ENCODE measurements around the gene EXOSC1. TPM values are rescaled to one million over a fixed set of nuclear protein-coding genes. Genes with fewer than 3 reads are reported as not detected.

Gene EXOSC1
- total and polyA plus RNA-seq, 2 of the 13 experiments (the other 11 are each of a cell fraction or from before 2014, with no cell fraction given) = 36.3 to 39.9 TPM

- TF ChIP-seq DR1 (CRISPR knock-in tag; IDR thresholded peaks at IDR 0.05) (no peak), ZNF343 (CRISPR knock-in tag; IDR thresholded peaks at IDR 0.05) (no peak), FOXC1 (CRISPR knock-in tag; IDR thresholded peaks at IDR 0.05; ENCODE audit: borderline replicate concordance) (no peak), ZC3H4 (CRISPR knock-in tag; IDR thresholded peaks at IDR 0.05; ENCODE audit: borderline replicate concordance) (no peak), ARNTL (CRISPR knock-in tag; IDR thresholded peaks at IDR 0.05) (no peak), ZNF292 (CRISPR knock-in tag; IDR thresholded peaks at IDR 0.05; ENCODE audit: borderline replicate concordance, low read depth) (0 out of 2 replicates have a peak, but pooled peaks have one; percentile 9), ZNF546 (CRISPR knock-in tag; conservative IDR thresholded peaks at IDR 0.05) (no peak), TCF12 (IDR thresholded peaks at IDR 0.05) (no peak), TCF12 (CRISPR knock-in tag; IDR thresholded peaks at IDR 0.05) (no peak), ZNF770 (CRISPR knock-in tag; IDR thresholded peaks at IDR 0.05) (0 out of 2 replicates have a peak, but pooled peaks have one; percentile 21), ARID4A (CRISPR knock-in tag; IDR thresholded peaks at IDR 0.05; ENCODE audit: borderline replicate concordance) (peak; percentile 64; the same call in 1 of the 2 replicates), SETDB1 (CRISPR knock-in tag; IDR thresholded peaks at IDR 0.05; ENCODE audit: borderline replicate concordance) (no peak), ZBTB3 (CRISPR knock-in tag; IDR thresholded peaks at IDR 0.05; ENCODE audit: borderline replicate concordance, low read depth) (no peak), SMAD3 (CRISPR knock-in tag; IDR thresholded peaks at IDR 0.05) (0 out of 2 replicates have a peak, but pooled peaks have one; percentile 20), ARNT2 (CRISPR knock-in tag; IDR thresholded peaks at IDR 0.05; ENCODE audit: low read depth) (no peak), SP4 (CRISPR knock-in tag; IDR thresholded peaks at IDR 0.05) (no peak), ATM (IDR thresholded peaks at IDR 0.05; ENCODE audit: borderline replicate concordance) (no peak)
- TF ChIP-seq, protein P1, sequence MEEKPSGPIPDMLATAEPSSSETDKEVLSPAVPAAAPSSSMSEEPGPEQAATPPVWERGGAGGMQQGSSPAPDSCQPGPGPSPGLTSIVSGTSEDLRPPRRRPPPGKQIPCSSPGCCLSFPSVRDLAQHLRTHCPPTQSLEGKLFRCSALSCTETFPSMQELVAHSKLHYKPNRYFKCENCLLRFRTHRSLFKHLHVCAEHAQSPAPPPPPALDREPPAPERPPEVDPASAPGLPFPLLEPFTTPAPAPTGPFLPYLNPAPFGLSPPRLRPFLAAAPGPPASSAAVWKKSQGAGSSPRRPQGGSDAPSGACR (CRISPR knock-in tag; IDR thresholded peaks at IDR 0.05) = no peak; the same call in 1 of the 2 replicates
- TF ChIP-seq, protein P2, sequence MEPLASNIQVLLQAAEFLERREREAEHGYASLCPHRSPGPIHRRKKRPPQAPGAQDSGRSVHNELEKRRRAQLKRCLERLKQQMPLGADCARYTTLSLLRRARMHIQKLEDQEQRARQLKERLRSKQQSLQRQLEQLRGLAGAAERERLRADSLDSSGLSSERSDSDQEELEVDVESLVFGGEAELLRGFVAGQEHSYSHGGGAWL (CRISPR knock-in tag; IDR thresholded peaks at IDR 0.05) = 0 out of 2 replicates have a peak, but pooled peaks have one; percentile 23
- TF ChIP-seq, protein P3, sequence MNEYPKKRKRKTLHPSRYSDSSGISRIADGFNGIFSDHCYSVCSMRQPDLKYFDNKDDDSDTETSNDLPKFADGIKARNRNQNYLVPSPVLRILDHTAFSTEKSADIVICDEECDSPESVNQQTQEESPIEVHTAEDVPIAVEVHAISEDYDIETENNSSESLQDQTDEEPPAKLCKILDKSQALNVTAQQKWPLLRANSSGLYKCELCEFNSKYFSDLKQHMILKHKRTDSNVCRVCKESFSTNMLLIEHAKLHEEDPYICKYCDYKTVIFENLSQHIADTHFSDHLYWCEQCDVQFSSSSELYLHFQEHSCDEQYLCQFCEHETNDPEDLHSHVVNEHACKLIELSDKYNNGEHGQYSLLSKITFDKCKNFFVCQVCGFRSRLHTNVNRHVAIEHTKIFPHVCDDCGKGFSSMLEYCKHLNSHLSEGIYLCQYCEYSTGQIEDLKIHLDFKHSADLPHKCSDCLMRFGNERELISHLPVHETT (CRISPR knock-in tag; conservative IDR thresholded peaks at IDR 0.05) = 0 out of 2 replicates have a peak, but pooled peaks have one; percentile 46
These were observed 38.4 kb downstream of the EXOSC1 start (continued) for GRCh38 chr10:97407211-97407951.

All from HepG2 (cell line).